DOHH2 (cell line): ENCODE measurements around the gene NAA20.

Source experiments
- H3F3A ChIP-seq: fragments of 200-600 bp; sonication (generic), shearing (Covaris generic); 2 replicates; pipeline ENCODE4 v1.6.0; 2016; ENCODE audit warnings: antibody characterized with exemption, mild to moderate bottlenecking; ENCODE audit not compliant: control insufficient read depth, insufficient read depth
- H3K27ac ChIP-seq: fragments of 200-600 bp; sonication (generic); 2 replicates; pipeline ENCODE4 v1.5.1; 2014; ENCODE audit warnings: low read depth, mild to moderate bottlenecking, low read length, moderate library complexity
- H3K27me3 ChIP-seq: fragments of 200-600 bp; sonication (generic); 2 replicates; pipeline ENCODE4 v1.6.1; 2014; ENCODE audit warnings: mild to moderate bottlenecking, low read length, mixed read lengths; ENCODE audit not compliant: control insufficient read depth
- H3K36me3 ChIP-seq: fragments of 200-600 bp; sonication (generic); 2 replicates; pipeline ENCODE4 v1.6.1; 2014; ENCODE audit warnings: mild to moderate bottlenecking, low read length, moderate library complexity, mixed read lengths; ENCODE audit not compliant: control insufficient read depth
- H3K4me1 ChIP-seq: fragments of 200-600 bp; sonication (generic); 2 replicates; pipeline ENCODE4 v1.6.1; 2014; ENCODE audit warnings: mild to moderate bottlenecking, low read length, mixed read lengths; ENCODE audit not compliant: control insufficient read depth
- H3K4me2 ChIP-seq: fragments of 200-600 bp; sonication (generic); 2 replicates; pipeline ENCODE4 v1.6.0; 2014; ENCODE audit warnings: mild to moderate bottlenecking, low read length, moderate library complexity
- H3K4me3 ChIP-seq: fragments of 200-600 bp; sonication (generic); 2 replicates; pipeline ENCODE4 v1.5.1; 2014; ENCODE audit warnings: mild to moderate bottlenecking, low read length, mixed read lengths
- H3K79me2 ChIP-seq: fragments of 200-600 bp; sonication (generic); 2 replicates; pipeline ENCODE4 v1.6.1; 2014; ENCODE audit warnings: mild to moderate bottlenecking, low read length, mixed read lengths; ENCODE audit not compliant: control insufficient read depth
- H3K9me2 ChIP-seq: fragments of 200-600 bp; sonication (generic); replicated peaks from 2 replicates; pipeline ENCODE4 v1.6.1; 2014; ENCODE audit warnings: mild to moderate bottlenecking, low read length, mixed read lengths; ENCODE audit not compliant: control insufficient read depth
- H3K9me3 ChIP-seq: fragments of 200-600 bp; sonication (generic); 2 replicates; pipeline ENCODE4 v1.6.1; 2014; ENCODE audit warnings: antibody characterized with exemption, low read length, mixed read lengths; ENCODE audit not compliant: control insufficient read depth, insufficient read depth
- H4K20me1 ChIP-seq: fragments of 200-600 bp; sonication (generic); 2 replicates; pipeline ENCODE4 v1.6.0; 2014; ENCODE audit warnings: low read depth, mild to moderate bottlenecking, antibody characterized with exemption, low read length, moderate library complexity; ENCODE audit not compliant: control insufficient read depth, insufficient read depth
- EZH2phosphoT487 ChIP-seq: fragments of 200-600 bp; sonication (generic); IDR thresholded peaks from 2 replicates; pipeline ENCODE4 v1.6.1; 2017; ENCODE audit warnings: borderline replicate concordance, mild to moderate bottlenecking, antibody characterized with exemption, low read length, moderate library complexity, mixed read lengths
- TF ChIP-seq, protein P1 (sequence below): fragments of 200-600 bp; sonication (generic); IDR thresholded peaks from one replicate; pipeline ENCODE4 v1.5.1; 2014; ENCODE audit warnings: antibody characterized with exemption, mild to moderate bottlenecking, low read depth, low read length; ENCODE audit not compliant: poor library complexity, severe bottlenecking

Gene NAA20

DNA sequence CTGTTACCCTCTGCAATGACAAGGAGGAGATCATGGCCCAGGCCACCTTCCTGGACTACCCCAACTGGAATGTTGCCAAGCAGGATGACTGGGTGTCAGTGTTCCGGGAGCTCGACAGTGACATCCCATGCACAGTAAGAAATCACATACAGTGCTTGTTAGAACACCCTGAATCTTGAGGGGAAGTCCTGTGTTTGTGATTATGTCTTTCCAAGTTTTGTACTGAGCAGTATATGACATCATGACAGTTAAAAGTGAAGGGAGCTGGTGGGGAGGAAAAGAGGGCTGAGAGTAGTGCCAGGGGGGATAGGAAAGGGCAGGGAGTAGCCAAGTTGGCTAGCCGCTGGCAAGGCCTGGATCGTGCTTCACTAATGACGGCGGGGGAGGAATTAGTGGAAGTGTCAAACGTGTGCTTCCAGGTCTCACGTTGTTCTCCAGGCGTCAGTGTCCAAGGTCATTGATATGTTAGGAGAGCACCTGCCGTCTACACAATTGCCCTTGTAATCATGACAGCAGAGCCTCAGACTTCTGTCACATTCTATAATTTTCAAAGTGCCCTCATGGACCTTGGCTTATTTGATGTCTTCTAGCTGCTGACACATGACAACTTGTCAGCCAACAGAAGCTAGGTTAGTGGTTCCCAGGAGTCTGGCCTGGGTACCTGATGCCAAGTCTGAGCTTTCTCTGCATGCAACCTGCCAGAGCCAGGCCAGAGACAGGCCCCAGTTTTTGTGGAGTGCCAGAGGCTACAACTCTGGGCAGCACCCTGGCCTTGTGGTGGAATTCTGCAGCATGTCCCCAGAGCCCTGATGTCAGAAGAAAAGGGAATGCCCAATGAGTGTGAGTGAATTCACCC lies 53.9 kb downstream of the NAA20 start:
- Histone ChIP-seq H3K36me3 (no peaks in the 10 kb centered on the region), H4K20me1 (no peaks in the 10 kb centered on the region), H3K4me2 (no peak overlapping the region), H3K4me3 (no peak overlapping the region), H3K9me3 (no peaks in the 10 kb centered on the region), H3K27me3 (peaks cover 5% of the 10 kb centered on the region; the same call in 1 of the 2 replicates), H3K79me2 (no peaks in the 10 kb centered on the region), H3K4me1 (no peaks in the 10 kb centered on the region), H3K27ac (no peak overlapping the region), H3F3A (no peaks in the 10 kb centered on the region), H3K9me2 (no peaks in the 10 kb centered on the region)
- TF ChIP-seq, protein P1, sequence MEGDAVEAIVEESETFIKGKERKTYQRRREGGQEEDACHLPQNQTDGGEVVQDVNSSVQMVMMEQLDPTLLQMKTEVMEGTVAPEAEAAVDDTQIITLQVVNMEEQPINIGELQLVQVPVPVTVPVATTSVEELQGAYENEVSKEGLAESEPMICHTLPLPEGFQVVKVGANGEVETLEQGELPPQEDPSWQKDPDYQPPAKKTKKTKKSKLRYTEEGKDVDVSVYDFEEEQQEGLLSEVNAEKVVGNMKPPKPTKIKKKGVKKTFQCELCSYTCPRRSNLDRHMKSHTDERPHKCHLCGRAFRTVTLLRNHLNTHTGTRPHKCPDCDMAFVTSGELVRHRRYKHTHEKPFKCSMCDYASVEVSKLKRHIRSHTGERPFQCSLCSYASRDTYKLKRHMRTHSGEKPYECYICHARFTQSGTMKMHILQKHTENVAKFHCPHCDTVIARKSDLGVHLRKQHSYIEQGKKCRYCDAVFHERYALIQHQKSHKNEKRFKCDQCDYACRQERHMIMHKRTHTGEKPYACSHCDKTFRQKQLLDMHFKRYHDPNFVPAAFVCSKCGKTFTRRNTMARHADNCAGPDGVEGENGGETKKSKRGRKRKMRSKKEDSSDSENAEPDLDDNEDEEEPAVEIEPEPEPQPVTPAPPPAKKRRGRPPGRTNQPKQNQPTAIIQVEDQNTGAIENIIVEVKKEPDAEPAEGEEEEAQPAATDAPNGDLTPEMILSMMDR, result no peak
- TF ChIP-seq EZH2phosphoT487, result no peak

DNA sequence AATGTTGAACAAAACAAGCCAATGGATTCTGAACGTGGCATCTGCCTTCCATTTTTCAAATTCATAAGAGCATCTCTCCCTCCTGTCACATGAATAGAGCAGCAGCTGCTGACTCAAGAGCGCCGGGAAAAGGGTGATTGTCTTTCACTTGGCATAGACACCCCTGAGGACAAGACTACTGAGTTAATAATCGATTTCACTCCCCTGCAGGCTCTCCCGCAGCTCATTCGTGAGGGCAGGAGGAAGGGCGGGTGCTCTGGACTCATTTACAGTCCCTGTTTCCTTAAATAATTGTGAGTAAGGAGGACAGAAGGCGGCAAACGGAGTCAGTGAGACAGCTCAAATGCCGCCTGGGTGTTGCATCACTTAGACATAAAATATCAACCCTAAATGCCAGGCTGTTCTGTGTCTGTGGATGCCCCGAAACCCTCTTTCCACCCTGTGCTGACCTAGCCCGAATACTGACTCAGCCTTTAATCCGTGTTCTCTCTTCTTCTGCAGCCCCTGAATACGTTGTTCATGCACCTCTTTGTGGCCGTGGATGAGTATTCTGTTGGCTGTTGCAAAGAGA lies 56.7 kb downstream of the NAA20 start:
- no peaks in the 10 kb centered on the region for H3F3A ChIP-seq
- H3K4me1 ChIP-seq, result no peaks in the 10 kb centered on the region
- H4K20me1 ChIP-seq, result no peaks in the 10 kb centered on the region
- no peaks in the 10 kb centered on the region for H3K79me2 ChIP-seq
- no peak overlapping the region for H3K4me3 ChIP-seq
- no peaks in the 10 kb centered on the region for H3K36me3 ChIP-seq
- no peak overlapping the region for H3K27ac ChIP-seq
- H3K4me2 ChIP-seq, result no peak overlapping the region
- H3K27me3 ChIP-seq, result peaks cover 20% of the 10 kb centered on the region
- TF ChIP-seq, protein P1, result no peak
- TF ChIP-seq EZH2phosphoT487, result no peak
- no peaks in the 10 kb centered on the region for H3K9me2 ChIP-seq
- no peaks in the 10 kb centered on the region for H3K9me3 ChIP-seq

DNA sequence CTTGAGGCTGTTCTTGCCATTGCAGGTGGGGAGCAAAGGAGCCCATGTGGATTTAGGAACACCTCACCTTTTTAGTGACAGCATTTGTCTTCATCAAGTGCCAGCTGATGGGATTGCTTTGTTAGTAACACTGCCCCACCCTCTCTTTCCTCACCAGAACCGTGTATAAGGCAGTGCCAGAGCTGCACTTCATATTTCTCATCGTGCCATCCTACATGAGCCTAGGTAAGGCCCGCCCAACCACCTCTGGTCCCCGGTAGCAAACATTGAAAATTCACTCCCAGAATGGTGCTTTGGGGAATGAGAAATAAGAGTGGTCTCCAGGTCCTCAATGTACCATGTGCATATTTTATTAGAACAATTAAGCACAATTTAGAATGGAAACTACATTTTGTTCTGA lies 57.9 kb downstream of the NAA20 start:
- TF ChIP-seq, protein P1, result no peak
- no peak for TF ChIP-seq EZH2phosphoT487

More for the DNA sequence above, 57.9 kb downstream of the NAA20 start:
- Histone ChIP-seq H3F3A (no peaks in the 10 kb centered on the region), H3K36me3 (no peaks in the 10 kb centered on the region), H3K79me2 (no peaks in the 10 kb centered on the region), H3K9me3 (no peaks in the 10 kb centered on the region), H3K27ac (no peak overlapping the region), H3K9me2 (no peaks in the 10 kb centered on the region), H3K4me2 (no peak overlapping the region), H4K20me1 (no peaks in the 10 kb centered on the region), H3K27me3 (peaks cover 21% of the 10 kb centered on the region), H3K4me3 (no peak overlapping the region), H3K4me1 (no peaks in the 10 kb centered on the region)
